ENCODE measurements around the gene KRTAP4-7. TPM values are rescaled to one million over a fixed set of nuclear protein-coding genes. Genes with fewer than 3 reads are reported as not detected.

The KRTAP4-7 gene
- total RNA-seq, 1 experiment from 2014 or later = not detected

DNA sequence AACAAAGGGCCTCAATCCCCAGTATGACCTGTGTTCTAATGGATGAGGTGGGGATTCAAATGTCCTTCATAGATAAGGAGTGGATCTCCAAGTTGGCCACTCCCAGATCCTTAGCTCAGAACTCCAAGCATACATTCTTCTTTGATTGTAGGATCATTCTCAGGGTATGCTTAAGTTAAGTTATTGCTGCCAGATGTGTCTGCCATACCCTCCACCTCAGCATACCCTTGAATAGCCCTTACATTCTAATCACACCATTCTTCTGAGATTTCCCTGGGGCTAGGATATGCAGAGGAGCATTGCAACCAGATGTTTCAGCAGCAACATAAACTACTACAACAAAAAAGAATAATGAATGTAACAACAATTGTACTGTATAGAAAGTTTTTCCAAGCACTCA lies 16.7 kb upstream of the KRTAP4-7 start:
- H3K4me3 ChIP-seq (ENCODE audit: low read depth, low read length) = no peak overlapping the region
- H3K9me3 ChIP-seq = no peaks in the 10 kb centered on the region
- POLR2A ChIA-PET = no interaction called here
- no peak for DNase-seq
- peaks cover 3% of the 10 kb centered on the region for H3K36me3 Mint-ChIP-seq (ENCODE audit: insufficient read depth, unreplicated experiment)
- H3K4me3 Mint-ChIP-seq (ENCODE audit: unreplicated experiment) = no peak overlapping the region
- peaks cover 23% of the 10 kb centered on the region for H3K9me3 Mint-ChIP-seq (ENCODE audit: unreplicated experiment)
- peaks cover 11% of the 10 kb centered on the region for H3K4me1 Mint-ChIP-seq (ENCODE audit: low read depth, unreplicated experiment)
- BruUV-seq (replicated peaks) = no TSS peak
- no peaks in the 10 kb centered on the region for H3K36me3 ChIP-seq (ENCODE audit: control insufficient read depth, insufficient read depth, low read length)
- H3K27me3 Mint-ChIP-seq (ENCODE audit: insufficient read depth, unreplicated experiment) = no peaks in the 10 kb centered on the region
- intact Hi-C loops (cut with micrococcal nuclease; ENCODE audit: unreplicated experiment) = loop anchor here (10.0 kb wide), 2 partner anchors 218 to 258 kb away; no protein-coding TSS in a partner anchor
- TF ChIP-seq, protein P1, sequence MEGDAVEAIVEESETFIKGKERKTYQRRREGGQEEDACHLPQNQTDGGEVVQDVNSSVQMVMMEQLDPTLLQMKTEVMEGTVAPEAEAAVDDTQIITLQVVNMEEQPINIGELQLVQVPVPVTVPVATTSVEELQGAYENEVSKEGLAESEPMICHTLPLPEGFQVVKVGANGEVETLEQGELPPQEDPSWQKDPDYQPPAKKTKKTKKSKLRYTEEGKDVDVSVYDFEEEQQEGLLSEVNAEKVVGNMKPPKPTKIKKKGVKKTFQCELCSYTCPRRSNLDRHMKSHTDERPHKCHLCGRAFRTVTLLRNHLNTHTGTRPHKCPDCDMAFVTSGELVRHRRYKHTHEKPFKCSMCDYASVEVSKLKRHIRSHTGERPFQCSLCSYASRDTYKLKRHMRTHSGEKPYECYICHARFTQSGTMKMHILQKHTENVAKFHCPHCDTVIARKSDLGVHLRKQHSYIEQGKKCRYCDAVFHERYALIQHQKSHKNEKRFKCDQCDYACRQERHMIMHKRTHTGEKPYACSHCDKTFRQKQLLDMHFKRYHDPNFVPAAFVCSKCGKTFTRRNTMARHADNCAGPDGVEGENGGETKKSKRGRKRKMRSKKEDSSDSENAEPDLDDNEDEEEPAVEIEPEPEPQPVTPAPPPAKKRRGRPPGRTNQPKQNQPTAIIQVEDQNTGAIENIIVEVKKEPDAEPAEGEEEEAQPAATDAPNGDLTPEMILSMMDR (IDR thresholded peaks at IDR 0.05; ENCODE audit: insufficient read depth in 1 of 2, low read depth in 1 of 2, low read length in 1 of 2, severe bottlenecking in 1 of 2, unreplicated experiment in 1 of 2) = no peak
- H3K4me1 ChIP-seq = peaks cover 4% of the 10 kb centered on the region
- no peaks in the 10 kb centered on the region for H3K27me3 ChIP-seq (replicated peaks; ENCODE audit: control insufficient read depth, insufficient read depth, low read length)
- CTCF ChIA-PET = no interaction called here
- H3K27ac Mint-ChIP-seq (ENCODE audit: unreplicated experiment) = no peak overlapping the region

DNA sequence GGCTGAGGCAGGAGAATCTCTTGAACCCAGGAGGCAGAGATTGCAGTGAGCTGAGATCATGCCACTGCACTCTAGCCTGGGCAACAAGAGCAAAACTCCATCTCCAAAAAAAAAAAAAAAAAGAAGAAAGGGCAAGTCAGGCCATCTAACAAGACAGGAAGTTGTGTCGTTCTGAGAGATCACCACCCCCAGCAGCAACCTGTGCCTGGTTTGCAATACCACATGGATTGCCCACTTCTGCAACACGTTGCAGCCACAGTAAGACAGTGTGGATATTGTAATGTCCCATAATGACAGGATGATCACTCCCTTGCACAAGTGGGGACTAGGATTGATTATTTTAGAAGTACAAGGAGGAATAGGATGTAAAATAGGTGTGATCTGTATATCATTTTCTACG lies 14.9 kb upstream of the KRTAP4-7 start:
- peaks cover 4% of the 10 kb centered on the region for H3K36me3 Mint-ChIP-seq (ENCODE audit: insufficient read depth, unreplicated experiment)
- no peaks in the 10 kb centered on the region for H3K9me3 ChIP-seq
- H3K27me3 Mint-ChIP-seq (ENCODE audit: insufficient read depth, unreplicated experiment) = no peaks in the 10 kb centered on the region
- H3K27ac Mint-ChIP-seq (ENCODE audit: unreplicated experiment) = no peak overlapping the region
- H3K9me3 Mint-ChIP-seq (ENCODE audit: unreplicated experiment) = peaks cover 14% of the 10 kb centered on the region
- H3K4me3 ChIP-seq (ENCODE audit: low read depth, low read length) = no peak overlapping the region
- no peaks in the 10 kb centered on the region for H3K27me3 ChIP-seq (replicated peaks; ENCODE audit: control insufficient read depth, insufficient read depth, low read length)
- TF ChIP-seq, protein P1 (IDR thresholded peaks at IDR 0.05; ENCODE audit: insufficient read depth in 1 of 2, low read depth in 1 of 2, low read length in 1 of 2, severe bottlenecking in 1 of 2, unreplicated experiment in 1 of 2) = no peak
- no peaks in the 10 kb centered on the region for H3K36me3 ChIP-seq (ENCODE audit: control insufficient read depth, insufficient read depth, low read length)
- H3K4me1 Mint-ChIP-seq (ENCODE audit: low read depth, unreplicated experiment) = peaks cover 4% of the 10 kb centered on the region
- DNase-seq = no peak
- no peak overlapping the region for H3K4me3 Mint-ChIP-seq (ENCODE audit: unreplicated experiment)
- no peaks in the 10 kb centered on the region for H3K4me1 ChIP-seq
- intact Hi-C loops (cut with micrococcal nuclease; ENCODE audit: unreplicated experiment) = loop anchor here (10.0 kb wide), 2 partner anchors 216 to 256 kb away; no protein-coding TSS in a partner anchor
- BruUV-seq (replicated peaks) = no TSS peak
- ChIA-PET CTCF (no interaction called here), POLR2A (no interaction called here)

DNA sequence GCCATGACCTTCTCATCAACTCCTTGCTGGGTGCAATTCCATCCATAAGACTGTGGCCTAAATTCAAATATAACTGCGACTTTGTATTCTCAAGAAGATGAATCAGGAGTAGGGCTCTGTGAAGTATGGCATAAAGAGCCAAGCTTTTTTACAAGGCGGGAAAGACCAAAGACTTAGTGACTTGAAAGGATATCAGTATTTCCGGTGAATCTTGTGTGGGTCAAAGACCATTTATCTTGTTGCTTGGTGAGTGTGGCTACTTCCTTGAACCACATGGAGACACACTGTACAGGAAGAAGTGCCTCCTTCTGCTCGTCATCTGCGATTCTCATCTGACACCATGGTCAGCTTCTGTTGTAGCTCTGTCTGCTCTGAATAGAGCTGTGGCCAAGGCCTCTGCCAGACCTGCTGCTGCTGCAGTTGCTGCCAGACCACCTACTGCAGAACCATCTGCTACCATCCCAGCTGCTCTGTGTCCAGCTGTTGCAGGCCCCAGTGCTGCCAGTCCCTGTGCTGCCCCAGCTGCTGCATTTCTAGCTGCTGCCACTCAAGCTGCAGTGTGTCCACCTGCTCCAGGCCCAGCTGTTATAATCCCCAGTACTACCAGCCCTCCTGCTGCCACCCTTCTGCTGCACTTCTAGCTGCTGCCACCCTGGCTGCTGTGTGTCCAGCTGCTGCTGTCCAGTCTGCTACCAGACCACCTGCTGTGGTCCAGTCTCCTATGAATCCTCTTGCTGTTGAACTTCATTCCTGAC lies 12.2 kb upstream of the KRTAP4-7 start:
- no peak for DNase-seq
- Histone ChIP-seq H3K4me3 (ENCODE audit: low read depth, low read length) (no peak overlapping the region), H3K36me3 (ENCODE audit: control insufficient read depth, insufficient read depth, low read length) (no peaks in the 10 kb centered on the region), H3K4me1 (no peaks in the 10 kb centered on the region), H3K9me3 (no peaks in the 10 kb centered on the region; the same call in 1 of the 2 replicates), H3K27me3 (replicated peaks; ENCODE audit: control insufficient read depth, insufficient read depth, low read length) (no peaks in the 10 kb centered on the region)
- Mint-ChIP-seq H3K27me3 (ENCODE audit: insufficient read depth, unreplicated experiment) (no peaks in the 10 kb centered on the region), H3K36me3 (ENCODE audit: insufficient read depth, unreplicated experiment) (peaks cover 4% of the 10 kb centered on the region), H3K9me3 (ENCODE audit: unreplicated experiment) (peaks cover 13% of the 10 kb centered on the region), H3K4me1 (ENCODE audit: low read depth, unreplicated experiment) (no peaks in the 10 kb centered on the region), H3K27ac (ENCODE audit: unreplicated experiment) (no peak overlapping the region), H3K4me3 (ENCODE audit: unreplicated experiment) (no peak overlapping the region)
- TF ChIP-seq, protein P1 (IDR thresholded peaks at IDR 0.05; ENCODE audit: insufficient read depth in 1 of 2, low read depth in 1 of 2, low read length in 1 of 2, severe bottlenecking in 1 of 2, unreplicated experiment in 1 of 2) = no peak
- POLR2A ChIA-PET = no interaction called here
- CTCF ChIA-PET = no interaction called here
- BruUV-seq (replicated peaks) = no TSS peak
- intact Hi-C loops (cut with micrococcal nuclease; ENCODE audit: unreplicated experiment) = no loop called here

Data from Caco-2 (cell line).